ENCODE measurements around the gene FOXP4.

The FOXP4 gene

DNA sequence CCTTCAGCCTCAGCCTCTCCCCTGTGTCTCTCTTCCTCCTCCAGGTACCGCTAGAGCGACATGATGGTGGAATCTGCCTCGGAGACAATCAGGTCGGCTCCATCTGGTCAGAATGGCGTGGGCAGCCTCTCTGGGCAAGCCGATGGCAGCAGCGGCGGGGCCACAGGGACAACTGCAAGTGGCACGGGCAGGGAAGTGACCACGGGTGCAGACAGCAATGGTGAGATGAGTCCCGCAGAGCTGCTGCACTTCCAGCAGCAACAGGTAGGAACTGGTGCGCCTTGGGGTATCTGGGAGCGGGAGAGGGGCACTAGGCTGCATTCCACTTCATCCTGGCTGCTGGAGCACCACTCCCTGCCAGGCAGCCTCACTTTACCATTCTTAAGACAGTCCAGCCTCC is 19.5 kb downstream of the FOXP4 start:
- no peak for DNase-seq (ENCODE audit: low read depth)

DNA sequence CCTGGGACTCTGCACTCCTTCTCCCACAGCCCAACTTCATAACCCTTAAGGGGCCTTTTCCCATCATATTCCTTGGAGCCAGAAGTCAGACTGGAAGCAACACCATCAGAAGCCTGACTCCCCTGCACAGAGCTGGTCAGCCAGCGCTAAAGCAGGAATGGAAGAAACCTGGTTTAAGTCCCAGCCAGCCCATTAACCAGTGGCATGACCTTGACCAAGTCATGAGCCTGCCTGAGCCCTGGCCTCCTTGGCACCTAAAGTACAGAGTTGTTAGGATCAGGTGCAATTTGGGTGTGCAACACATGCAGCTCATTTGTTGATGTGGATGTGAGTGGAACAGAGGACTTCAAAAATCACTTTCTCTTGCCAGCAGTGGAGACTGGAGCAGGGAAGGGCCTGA is 20.8 kb downstream of the FOXP4 start:
- no peak for DNase-seq (ENCODE audit: low read depth)

DNA sequence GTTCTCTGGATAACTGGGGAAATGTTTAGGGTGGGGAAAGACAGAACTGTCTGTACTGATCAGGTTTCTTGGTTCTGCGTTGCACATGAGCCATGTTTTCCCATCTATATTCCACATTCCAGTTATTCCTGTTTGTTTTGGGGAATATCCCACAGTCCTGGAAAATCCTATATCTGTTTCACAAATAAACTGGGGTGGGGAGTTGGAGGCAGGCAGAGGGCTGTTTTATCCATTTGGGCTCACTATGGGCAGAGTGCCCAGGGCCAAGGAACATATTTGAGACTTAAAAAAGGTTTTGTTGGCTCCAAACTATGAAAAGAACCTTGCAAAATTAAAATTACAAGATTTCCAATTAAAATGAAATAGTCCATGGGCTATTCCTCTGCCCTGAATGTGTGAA is 21.5 kb downstream of the FOXP4 start:
- DNase-seq (ENCODE audit: low read depth) = no peak

DNA sequence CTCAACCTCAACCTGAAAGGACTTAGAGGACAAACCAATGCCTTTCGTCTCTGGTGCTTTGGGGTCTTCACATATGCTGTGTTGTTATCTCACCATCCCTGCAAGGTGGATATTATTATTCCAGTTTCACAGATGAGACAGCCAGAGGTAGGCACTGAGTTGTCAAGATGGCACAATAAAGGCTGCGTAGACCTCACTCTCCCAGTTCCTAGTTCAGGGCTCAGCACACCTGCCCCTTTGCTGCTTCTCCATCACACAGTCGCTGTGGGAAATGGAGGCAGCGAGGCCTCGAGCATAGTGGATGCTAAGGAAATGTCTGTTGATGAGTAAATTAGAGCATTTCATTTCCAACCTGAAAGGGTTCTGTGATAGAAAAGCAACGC is 22.0 kb downstream of the FOXP4 start:
- DNase-seq (ENCODE audit: low read depth) = no peak

DNA sequence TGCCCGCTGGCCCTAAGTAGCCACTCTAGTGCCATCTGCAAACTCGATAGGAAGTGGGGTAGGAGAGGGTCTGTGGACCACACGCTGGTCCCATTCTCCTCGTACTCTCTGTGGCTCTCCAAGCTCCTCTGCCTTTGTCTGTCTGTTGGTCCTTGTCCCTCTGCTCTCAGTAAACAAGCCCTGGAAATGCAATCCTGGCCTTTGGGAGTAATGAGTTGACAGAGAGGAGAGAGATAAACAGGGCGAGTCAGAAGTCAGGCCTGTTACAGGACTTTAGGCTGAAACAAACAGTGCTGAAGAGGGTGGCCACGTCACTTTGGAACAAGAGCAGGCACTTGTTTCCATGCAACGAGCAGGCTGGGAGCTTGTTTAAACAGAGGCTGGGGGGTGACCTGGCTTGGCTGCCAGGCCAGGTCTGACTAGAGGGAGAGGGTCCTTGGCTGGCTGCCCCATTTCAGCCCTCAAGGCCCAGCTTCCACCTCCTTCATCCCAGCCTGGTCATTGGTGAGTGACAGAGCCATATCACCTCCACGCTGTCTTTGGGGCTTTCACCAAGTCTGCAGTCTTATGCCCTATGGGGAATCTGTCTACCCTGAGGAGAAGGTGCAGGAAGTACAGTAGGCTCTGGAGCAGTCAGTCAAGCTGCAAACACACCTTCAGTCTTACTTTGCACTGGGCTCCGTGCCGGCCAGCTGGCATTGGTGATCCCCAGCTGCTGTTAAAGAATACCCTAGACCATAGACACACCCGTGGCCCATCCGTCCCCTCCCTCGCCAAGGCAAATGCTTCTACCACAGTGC is 22.6 kb downstream of the FOXP4 start:
- DNase-seq (ENCODE audit: low read depth) = no peak

DNA sequence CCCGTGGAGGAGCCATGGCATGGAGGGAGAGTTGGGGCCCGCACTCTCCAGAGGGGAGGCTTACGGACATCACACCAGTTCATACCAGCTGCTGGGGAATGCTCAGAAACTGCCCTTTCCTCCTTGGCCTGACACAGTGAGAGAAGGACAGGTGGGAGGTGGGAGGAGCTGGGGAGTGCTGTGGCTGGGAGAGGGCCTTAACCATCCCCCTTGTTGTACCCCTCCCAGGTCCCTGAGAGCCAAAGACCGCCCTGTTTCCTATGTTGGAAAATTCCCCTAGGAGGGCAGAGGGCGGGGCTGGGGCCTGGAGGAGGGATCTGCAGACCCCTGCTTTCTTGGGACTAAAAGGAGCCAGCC is 24.1 kb downstream of the FOXP4 start:
- no peak for DNase-seq (ENCODE audit: low read depth)

DNA sequence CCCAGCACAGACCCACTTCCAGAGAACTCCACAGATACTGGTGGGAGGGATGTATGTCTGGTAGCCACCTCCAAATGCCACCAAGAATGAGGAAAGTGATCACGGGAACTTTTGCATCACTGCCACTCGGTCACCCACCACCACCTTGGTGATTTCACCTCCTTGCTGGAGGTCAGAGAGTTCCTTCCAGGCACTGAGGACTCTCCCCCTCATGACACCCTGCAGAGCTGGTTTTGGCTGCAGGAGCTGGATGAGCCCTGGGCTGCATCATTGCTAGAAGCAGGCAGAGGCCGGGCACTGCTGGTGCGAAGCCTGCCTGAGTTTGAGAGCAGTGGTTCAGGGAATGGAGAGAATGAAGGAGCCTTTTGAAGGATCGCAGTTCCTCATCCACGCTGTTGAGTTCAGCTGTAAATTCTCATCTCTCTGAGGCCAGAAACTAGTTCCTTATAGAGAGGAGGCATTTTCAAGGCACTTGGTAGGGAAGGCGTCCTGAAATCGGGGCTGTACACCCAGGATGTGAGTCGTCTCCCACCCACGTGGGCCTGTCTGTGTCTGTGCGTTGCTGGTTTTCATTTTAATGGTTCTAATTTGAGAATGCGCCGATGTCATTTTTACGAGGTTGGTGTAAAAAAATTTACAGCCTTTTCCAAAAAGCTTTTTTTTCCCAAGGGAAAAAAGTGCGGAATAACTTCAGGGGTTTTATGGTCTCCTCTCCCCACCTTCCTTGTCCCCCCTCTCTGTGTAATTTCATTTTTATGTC is 25.0 kb downstream of the FOXP4 start:
- DNase-seq (ENCODE audit: low read depth) = no peak

DNA sequence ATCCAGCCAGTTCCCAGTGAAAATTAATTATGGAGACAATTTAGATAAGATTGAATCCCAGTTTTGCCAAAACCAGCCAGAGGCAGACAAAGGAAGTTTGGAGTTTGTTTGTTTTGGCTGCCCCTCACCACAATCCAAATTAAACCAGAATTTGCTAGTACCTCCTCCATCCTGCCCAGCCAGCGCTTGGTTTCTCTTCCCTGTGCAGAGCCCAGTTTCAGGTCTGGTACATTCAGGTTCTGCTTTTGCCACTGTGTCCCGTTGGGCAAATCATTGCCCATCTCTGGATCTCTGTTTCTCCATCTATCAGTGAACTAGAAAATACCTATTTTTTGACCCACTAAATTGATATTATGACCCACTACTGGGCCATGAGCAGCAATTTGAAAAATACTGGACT is 26.4 kb downstream of the FOXP4 start:
- DNase-seq (ENCODE audit: low read depth) = no peak

DNA sequence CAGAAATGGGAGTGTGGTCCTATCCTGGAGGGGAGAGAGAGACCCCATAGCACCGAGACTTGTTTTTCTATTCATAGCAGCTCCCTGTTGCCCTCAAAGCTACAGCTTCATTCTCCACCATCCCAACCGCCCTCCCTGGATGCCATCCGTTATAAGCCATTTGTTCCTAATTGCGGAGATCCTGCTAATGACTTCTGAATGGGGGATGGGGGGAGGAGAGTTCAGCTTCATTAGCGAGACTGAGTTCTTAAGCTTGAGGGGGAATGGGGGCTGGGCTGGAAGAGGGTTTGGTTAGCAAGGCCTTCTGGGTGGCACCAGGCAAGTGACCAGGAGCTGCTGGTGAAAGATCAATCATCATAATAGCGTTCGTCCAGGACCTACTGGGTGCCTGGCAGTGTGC is 27.1 kb downstream of the FOXP4 start:
- no peak for DNase-seq (ENCODE audit: low read depth)

DNA sequence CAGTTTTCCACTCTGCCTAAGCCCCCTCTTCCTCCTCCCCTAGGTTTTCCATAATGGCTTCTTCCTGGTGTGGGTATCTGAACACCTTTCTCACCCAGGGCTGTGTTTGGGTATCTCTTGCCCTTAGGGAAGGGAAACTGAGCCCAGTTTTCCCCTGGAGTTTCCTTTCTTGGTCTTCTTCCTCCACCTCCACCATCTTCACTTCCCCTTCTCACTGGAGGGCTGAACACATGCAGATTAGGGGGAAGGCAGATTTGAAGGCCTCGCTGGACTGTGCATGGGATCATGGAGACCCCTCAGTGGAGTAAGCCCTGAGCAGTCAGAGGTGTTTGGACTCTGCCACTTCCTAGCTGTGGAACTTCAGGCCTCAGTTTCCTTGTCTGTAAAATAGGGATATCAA is 27.8 kb downstream of the FOXP4 start:
- no peak for DNase-seq (ENCODE audit: low read depth)

DNA sequence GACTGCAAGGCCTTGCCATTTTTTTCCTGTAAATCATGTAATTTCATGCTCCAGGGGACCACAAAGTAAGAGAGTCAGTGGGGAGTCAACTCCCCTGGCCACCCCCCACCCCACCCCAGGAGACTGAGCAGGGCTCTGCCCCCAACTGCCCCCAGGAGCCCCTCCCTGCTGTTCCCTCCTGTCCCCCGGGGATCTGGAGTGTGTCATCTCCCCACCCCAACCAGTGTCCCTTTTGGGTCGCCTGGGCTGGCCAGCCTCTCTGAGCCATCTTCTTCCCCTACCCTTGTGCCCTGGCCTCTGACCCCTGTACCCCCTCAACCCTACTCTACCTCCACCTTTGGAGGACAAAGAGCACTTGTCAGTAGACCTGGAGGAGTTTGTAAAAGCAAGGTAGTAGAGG is 29.4 kb downstream of the FOXP4 start:
- no peak for DNase-seq (ENCODE audit: low read depth)

DNA sequence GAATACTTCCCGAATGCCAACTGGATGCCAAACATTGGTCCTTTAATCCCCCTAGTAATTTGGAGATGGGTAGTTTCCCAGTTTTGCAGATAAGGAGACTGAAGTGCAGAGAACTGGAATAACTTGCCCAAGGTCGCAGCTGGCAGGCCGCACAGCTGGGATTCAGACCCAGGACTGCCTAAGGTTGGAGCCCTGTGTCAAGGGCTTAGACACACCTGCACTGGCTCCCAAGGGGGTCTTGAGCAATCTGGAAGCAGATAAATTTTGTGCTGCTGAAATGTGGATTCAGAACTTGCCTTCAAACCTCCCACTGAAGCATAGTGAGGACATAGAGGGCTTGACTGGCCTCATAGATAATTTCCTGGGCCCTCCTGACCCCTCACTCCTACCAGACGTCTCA is 30.5 kb downstream of the FOXP4 start:
- no peak for DNase-seq (ENCODE audit: low read depth)

DNA sequence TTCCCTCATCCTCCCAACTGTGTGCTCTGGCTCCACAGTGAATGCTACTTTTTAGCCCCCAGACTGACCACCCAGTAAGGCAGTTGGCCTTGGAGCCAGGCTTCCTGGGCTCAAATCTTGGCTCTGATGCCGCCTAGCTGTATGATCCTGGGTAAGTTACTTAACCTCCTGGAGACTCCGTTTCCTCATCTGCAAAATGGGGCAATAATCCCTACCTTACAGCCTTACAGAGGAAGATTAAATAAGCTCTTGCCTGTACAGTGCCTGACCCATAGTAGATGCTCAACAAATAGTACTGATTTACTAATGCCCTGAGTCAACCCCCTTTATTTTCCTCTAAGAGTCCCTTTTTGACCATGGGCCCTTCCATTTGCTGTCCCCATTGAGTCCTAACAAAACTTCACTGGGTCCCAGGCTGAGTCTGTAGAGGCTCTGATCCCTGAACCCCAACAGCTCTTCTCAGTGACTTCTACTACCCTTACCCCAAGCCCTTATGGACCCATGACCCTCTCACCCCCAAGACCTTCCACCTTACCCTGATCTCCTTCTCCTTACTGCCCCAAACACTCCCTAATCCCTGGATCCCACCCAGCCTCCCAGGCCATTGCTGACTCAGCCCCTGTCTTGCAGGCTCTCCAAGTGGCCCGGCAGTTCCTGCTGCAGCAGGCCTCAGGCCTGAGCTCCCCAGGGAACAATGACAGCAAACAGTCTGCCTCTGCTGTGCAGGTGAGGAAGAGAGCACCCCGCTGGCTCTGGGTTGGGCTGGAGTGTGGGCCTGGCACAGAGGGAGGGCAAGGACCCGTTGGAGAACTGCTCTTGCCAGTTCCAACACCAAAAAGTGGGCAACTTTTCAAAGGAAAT is 31.4 kb downstream of the FOXP4 start:
- DNase-seq (ENCODE audit: low read depth) = no peak

DNA sequence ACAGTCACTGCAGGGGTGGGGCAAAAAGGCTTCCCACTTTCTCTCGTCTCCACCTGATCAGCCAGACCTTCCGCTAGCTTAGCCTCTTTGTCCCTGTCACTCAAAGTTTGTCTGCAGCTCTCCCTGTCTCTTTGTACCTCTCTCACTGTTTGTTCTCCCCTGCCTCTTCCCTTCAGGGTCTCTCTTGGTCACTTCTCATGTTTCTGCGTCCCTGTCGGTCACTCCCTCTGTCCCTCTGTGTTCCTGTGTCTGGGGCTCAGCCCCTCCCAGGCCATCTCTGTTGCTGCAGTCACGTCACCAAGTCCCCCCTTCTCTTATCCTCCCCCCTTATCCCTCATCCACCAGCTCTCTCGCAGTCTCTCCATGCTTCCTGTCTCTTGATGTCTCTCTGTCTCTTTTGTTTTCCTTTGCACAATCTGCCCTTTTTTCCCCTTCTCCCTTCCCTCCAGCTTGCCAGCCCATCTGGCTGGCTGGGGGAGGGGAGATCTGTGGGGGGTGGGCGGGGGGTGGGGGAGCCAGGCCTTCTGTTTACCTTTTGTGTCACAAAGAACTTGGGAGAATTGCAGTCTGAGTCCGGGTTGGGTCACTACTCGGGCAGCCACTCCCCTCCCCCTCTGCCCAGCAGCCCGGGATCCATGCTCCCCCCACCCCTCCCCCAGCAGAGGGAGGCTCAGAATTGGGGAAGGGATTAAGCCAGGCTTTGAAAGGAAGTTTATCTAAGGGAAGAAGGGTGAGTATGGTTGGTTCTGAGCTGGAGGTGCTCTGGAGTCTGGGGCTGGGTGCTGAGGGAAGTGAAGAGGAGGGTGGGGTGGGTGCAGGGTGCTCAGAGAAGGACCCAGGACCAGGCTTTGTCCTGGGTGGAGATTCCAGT is 32.3 kb downstream of the FOXP4 start:
- no peak for DNase-seq (ENCODE audit: low read depth)

DNA sequence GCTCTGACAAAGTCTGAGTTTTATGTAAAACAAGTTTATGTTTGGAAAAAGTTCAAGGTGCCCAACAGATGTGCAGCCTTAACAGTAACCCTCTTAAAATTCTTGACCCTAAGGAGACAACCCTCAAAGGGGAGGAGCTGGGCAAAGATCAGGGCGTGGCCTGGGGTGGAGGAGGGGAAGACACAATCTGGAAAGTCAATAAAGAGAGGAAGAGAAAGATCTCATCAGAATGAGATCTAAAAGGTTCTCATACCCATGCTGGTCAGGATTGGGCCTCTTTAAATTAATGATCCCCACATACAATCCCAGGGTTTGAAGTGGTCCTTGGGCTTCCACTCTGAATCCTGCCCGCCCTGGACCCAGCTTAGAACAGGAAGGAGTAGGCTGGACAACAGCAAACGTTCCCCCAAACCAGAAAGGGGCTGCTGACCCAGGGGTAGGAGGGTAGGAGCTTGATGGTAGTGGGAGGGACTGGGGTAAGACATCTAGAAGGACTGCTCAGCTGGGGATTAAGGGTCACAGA is 33.0 kb downstream of the FOXP4 start:
- no peak for DNase-seq (ENCODE audit: low read depth)

DNA sequence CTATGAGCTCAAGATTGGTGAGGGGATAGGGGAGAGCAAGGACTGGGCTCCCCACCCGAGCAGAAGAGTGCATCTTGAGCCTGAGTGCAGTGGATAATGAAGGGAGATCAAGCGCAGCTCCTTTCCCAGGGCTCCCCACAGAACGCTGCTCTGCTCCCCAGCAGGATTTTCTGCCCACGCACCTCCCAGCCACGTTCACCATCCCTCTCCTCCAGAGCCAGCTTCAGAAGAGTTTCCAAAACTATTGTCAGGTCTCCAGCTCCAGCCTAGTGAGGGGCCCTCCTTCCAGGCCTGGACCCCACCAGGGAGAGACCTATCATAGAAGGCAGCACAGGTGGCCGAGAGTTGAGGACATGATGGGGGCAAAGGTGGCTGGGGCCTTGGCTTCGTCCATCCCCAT is 34.5 kb downstream of the FOXP4 start:
- no peak for DNase-seq (ENCODE audit: low read depth)

DNA sequence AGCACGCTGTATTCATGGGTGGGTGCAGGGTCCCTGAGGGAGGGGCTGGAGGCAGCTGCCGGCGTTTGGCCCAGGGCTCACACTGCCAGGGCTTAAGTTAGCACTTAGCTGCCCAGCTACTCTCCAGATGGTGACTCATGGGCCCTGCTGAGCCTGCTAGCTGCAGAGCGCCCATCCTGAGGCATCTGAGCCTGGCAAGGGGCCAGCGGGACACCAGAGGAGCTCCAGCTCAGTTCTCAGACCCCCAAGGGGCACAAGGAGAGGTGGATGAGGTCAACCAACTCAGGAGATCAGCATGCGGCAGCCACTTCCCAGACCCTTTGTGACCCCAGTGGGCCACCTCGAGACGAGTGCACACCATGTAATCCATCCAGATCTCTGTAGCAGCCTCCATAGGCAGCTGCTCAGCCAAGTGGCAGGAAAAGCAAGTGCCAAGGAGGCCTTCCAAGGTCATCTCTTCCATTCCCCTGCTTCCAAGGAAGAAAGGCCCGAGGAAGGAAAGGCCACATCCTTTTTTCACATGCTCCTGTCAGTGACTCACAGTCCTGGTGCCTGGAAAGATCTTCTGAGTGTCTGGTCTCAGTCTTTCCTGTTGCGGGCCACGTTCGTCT is 35.3 kb downstream of the FOXP4 start:
- DNase-seq (ENCODE audit: low read depth) = no peak

DNA sequence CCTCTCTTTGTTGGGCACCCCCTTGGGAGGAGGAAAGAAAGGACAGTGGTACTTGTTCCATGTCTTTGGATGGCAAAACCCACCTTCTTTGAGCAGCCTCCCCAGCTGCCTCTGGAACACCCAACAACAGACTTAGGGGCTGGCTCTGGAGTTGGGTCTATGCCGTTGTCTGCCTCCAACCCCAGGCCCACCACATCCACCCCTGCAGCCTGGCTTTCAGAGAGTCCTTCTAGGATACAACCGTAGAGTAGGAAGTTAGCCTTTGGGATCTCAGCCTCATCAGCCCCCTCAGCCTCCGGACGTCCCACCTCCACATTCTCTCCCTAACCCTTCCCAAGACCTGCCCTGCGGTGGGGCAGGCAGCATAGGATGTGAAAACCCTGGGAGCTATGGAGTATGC is 36.4 kb downstream of the FOXP4 start:
- no peak for DNase-seq (ENCODE audit: low read depth)

DNA sequence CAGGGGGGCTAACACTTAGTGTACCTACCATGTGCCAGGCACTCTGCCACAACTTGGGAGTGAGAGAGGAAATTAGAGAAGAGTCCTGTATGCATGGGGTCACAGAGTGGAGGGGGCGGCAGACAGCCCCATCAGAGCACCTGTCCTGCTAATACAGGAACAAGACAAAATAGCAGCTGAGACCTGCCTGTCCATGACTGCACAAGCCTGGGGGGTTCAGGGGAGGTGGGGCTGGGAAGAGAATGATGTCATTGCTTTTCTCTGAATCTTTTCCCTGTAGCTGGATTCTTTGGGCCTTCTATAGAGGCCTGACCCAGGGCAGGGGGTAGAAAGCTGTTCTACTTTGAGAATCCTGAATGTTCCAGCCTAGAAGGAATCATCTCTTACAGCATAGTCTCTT is 37.4 kb downstream of the FOXP4 start:
- no peak for DNase-seq (ENCODE audit: low read depth)

DNA sequence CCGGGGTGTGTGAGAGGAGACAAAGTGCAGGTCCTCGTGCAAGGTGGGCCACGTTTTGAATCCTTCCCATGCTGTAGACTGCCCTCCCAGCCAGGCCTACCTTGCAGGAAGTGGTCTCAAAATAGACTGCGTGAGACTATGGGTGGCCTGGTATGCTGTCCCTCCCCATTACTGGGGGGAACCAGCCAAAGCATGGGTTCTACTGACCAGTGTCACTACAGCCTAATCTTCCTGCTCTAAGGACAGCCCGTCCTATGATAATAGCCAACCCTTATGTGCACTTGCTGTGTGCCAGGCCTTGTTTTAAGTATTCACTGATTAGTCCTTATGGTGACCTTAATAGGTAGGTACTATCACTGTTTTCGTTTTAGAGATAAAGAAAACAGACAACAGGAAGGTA is 38.0 kb downstream of the FOXP4 start:
- DNase-seq (ENCODE audit: low read depth) = no peak

DNA sequence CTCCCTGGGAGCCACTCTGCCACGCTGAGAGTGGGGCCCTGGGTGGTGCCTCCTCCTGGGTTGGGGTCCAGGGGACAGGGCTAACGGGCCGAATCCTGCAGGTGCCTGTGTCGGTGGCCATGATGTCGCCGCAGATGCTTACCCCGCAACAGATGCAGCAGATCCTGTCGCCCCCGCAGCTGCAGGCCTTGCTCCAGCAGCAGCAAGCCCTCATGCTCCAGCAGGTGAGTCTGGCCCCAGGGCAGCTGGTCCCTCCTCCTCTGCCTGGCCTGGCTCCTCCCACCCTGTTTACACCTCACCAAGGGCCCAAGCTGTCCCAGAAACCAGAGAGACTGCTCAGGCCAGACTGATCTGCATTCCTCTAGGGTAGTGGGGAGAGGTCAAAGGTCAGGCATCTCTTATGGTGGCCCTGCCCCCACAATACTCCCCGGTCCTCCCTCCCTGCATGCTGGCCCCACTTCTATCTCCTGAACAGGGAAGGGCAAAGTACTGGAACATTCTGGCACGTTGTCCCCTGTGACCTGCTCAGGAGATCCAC is 38.6 kb downstream of the FOXP4 start:
- DNase-seq (ENCODE audit: low read depth) = no peak
